HL-60 (cell line): ENCODE data around the gene ANXA11.
"Not testable (repeated sequence)": the region's sequence is repeated elsewhere in the genome, so short reads cannot be mapped to it uniquely, and the experiment has no call there.

Experiments used
- DNase-seq, 2 experiments: peaks; one replicate each; pipeline ENCODE4 v3.0.0-alpha.2; 2010 to 2020; ENCODE audit warnings: low read depth in 1 of 2, low spot score in 1 of 2
- H3K27ac ChIP-seq: fragments of 250-450 bp; sonication (Bioruptor Pico); replicated peaks from 2 replicates; pipeline ENCODE4 v1.5.1; 2020; ENCODE audit warnings: mild to moderate bottlenecking, moderate library complexity
- H3K27me3 ChIP-seq: fragments of 250-450 bp; sonication (Bioruptor Pico); 2 replicates; pipeline ENCODE4 v1.5.1; 2021; ENCODE audit warnings: mild to moderate bottlenecking, moderate library complexity; ENCODE audit not compliant: insufficient read depth, poor library complexity, severe bottlenecking
- H3K4me3 ChIP-seq: replicated peaks from 2 replicates; pipeline ENCODE4 v1.5.1; 2011; ENCODE audit warnings: mild to moderate bottlenecking, control low read depth, low read length; ENCODE audit not compliant: insufficient read depth
- POLR2AphosphoS5 ChIP-seq: IDR thresholded peaks from 2 replicates; pipeline ENCODE4 v1.6.1; 2012; ENCODE audit warnings: low read depth
- SPI1 ChIP-seq: IDR thresholded peaks from 2 replicates; pipeline ENCODE4 v1.6.1; 2012; ENCODE audit warnings: low read depth, mild to moderate bottlenecking, borderline replicate concordance
- TF ChIP-seq, protein P1 (sequence below): IDR thresholded peaks from 2 replicates; pipeline ENCODE4 v1.6.1; 2012; ENCODE audit warnings: low read depth; ENCODE audit not compliant: insufficient replicate concordance
- TF ChIP-seq, protein P2 (sequence below): IDR thresholded peaks from one replicate; pipeline ENCODE4 v1.5.1; 2011; ENCODE audit warnings: low read length, control low read depth, inconsistent platforms; ENCODE audit not compliant: insufficient read depth

ANXA11 gene

DNA sequence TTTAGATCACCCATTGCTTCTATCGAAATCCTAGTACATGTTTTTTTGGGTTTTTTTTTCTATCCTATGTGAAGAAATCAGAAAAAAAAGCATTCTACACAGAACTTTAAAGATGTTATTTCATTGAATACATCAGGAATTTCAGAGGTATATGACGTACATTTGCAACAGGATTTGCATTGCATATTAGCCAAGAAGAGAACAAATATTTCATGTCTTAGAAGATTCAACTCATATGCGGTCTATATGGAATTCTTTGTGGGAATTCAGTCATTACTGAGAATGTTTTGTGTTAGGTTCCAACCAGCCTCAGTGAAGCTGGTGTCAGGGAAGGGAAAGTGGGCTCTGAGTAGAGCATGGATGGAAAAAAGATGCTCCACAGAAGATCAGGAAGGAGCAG, 39.0 kb upstream of the ANXA11 start:
- not testable (repeated sequence) for H3K4me3 ChIP-seq, H3K27ac ChIP-seq, DNase-seq, H3K27me3 ChIP-seq

DNA sequence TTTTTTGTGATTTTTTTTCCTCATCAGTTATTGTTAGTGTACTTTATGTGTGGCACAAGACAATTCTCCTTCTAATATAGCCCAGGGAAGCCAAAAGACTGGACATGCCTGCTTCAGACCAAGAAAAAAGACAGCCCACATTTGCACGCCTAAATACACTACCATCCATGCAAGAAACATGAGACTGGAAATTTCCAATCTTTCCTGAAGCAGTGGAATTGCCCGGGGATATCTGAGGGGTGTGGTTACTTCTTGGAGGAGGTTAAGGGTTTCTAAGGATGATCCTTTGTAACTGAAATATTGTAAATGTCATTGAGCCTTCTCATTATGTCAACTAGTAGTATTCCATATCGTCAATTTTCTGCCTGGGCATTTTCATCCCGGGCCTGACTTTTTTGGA, 37.0 kb upstream of the ANXA11 start:
- not testable (repeated sequence) for H3K27me3 ChIP-seq, H3K27ac ChIP-seq, DNase-seq, H3K4me3 ChIP-seq

DNA sequence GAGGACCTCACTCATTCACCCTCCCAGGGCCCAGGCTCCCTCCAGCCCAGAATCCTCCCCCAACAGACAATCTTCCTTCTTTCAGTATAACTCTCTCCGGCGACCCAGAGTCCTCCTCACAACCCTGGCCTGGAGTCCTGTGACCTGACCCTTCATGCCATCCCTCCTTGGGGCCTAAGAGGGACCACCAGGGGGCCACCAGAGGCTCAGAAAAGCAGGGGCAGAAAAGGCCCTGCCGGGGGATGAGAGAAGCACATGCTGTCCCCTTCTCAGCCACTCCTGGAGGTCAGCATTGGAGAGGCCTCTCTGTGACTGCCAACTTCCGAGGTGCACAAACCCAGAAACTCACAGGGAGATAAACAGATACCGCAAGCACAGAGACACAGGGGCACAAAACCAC, 31.1 kb upstream of the ANXA11 start:
- DNase-seq, H3K27me3 ChIP-seq, H3K4me3 ChIP-seq, H3K27ac ChIP-seq: not testable (repeated sequence)

DNA sequence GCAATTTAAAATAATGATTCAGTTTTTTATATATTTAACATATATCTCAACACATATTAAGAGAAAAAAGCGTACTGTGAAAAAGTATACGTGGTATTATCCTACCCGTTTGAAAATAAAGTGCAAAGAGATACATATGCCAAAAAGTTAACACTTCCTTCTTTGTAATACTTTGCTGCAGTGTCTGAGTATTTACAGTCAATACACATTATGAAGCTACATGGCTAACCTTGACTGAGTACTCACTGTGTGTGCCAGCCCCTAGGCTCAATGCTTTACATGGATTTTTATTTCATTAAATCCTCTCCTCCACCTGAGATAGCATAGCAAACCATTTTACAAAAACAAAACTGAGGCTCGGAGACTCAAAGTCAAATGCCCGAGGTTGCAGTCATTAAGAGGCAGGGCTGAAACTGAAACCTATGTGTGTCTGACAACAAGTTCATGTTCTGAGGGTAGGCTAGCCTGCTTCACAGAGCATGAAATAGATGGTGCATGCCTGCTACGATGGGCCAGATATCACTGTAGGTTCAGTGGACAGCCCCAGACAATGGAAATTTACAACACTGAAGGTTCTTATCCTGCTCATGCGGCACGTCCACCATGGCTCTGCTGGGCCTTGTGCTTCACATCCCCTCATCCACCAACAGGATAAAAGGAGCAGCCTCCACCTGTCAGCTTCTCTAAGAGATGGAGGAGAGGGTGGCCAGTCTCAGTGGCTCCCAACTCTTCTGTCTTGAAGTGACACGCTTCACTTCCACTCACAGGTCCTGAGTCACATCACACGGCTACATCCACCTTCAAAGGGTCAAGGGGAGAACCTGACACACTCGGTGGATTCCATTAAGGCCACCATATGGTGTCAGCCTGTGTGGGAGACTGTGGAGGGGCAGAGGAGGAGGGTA, 29.2 kb upstream of the ANXA11 start:
- H3K27me3 ChIP-seq, H3K27ac ChIP-seq, H3K4me3 ChIP-seq, DNase-seq: not testable (repeated sequence)

DNA sequence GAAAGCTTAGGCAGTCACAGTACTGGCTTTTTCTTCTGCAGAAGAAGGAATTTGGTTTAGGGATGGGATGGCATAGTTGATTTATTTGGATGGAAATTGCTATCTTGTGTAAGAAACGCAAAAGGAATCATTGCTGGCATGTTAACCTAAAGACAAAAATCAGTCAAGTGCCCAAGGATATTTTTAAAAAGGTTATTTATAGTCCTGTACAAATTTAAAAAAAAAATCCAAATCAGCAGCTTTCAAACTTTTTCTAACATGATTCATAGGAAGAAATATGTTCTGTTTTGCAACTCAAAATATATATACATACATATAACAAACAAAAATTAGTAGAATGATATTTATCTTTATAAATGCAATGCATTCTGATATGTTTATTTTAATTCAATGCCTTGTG, 28.5 kb upstream of the ANXA11 start:
- not testable (repeated sequence) for H3K4me3 ChIP-seq, H3K27me3 ChIP-seq, DNase-seq, H3K27ac ChIP-seq

DNA sequence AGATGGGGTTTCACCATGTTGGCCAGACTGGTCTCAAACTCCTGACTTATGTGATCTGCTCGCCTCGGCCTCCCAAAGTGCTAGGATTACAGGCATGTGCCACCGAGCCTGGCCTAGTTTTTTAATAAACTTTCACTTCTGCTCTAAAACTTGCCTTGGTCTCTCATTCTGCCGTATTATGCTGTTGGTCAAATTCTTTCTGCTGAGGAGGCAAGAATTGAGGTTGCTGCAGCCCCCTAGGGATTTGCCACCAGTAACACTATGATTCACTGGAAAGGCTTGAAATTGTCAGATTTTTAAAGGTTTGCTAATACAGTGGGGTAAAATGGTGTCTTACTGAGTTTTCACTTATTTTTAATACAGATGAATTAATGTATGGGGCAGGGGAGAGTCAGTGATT, 21.4 kb upstream of the ANXA11 start:
- not testable (repeated sequence) for DNase-seq, H3K4me3 ChIP-seq, H3K27ac ChIP-seq

DNA sequence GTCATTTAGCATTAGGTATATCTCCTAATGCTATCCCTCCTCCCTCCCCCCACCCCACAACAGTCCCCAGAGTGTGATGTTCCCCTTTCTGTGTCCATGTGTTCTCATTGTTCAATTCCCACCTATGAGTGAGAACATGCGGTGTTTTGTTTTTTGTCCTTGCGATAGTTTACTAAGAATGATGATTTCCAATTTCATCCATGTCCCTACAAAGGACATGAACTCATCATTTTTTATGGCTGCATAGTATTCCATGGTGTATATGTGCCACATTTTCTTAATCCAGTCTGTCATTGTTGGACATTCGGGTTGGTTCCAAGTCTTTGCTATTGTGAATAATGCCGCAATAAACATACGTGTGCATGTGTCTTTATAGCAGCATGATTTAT, 17.7 kb upstream of the ANXA11 start:
- not testable (repeated sequence) for DNase-seq, H3K27me3 ChIP-seq, H3K4me3 ChIP-seq, H3K27ac ChIP-seq

More for the DNA sequence above, 21.4 kb upstream of the ANXA11 start:
- not testable (repeated sequence) for H3K27me3 ChIP-seq

DNA sequence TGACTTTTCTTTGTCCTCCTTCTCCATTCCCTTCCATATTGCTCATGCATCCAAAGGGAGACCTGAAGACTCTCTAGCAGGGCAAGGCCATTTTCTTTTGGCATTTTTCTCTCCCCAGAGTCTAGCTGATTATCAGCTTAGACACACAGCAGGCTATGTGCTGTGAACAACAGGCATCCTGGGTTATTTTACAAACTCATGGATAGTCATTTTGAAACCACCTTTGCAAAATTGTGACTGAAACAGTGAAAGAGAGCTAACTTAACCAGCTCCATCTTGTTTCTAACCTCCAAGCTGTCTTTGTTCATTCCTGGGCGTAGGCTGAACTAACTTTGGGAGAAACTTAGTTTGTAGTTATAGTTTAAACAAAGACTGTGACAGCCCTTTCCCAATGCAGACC, 13.5 kb upstream of the ANXA11 start:
- not testable (repeated sequence) for H3K4me3 ChIP-seq, H3K27me3 ChIP-seq, H3K27ac ChIP-seq, DNase-seq

DNA sequence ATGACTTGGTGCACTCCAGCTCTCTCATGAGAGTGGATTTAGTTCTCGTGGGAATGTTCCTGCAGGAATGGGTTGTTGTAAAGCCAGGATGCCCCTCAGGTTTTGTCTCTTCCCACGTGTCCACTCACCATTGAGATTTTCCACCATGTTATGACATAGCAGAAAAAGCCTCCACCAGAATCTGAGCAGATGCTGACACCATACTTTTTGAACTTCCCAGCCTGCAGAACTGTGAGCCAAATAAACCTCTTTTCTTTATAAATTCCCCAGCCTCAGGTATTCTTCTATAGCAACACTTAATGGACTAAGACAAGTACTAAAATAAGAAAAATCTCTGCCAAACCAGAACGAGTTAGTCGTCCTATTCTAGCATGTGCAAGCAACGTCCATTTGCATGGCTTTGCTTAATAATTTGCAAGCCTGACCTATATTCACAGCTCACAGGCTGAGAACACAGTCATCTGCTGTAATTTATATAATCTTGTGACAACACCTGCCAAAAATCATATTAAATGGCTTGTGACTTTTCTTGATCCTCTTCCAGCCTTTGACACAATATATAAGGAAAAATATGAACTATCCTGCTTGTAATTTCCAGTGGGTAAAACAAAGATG, 9.1 kb upstream of the ANXA11 start:
- H3K4me3 ChIP-seq, H3K27ac ChIP-seq, DNase-seq, H3K27me3 ChIP-seq: not testable (repeated sequence)

DNA sequence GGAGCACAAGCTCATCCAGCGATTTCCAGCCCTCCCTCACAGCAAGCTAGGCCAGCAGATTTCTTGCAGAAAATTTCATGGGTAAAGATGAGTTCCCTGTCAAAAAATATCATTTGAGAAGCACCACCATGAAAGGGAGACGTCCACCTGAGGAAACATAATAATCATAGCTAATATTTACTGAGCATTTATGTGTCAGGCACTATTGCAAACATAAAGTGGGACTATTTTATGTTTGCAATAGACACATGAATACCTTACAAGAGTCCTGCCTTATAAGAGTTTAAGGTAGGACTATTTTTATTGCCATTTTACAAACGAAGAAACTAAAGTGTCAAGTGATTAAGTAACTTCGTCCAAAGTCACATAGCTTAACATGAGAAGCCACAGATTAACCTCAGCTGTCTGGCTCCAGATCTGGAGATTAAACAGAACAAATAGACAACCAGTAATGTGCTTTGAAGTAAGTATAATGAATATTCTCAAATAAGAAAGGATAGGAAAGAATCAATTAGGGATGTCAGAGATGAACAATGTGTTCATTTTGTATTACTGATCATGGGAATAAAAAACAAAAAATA, 7.3 kb upstream of the ANXA11 start:
- H3K27ac ChIP-seq, DNase-seq: not testable (repeated sequence)

DNA sequence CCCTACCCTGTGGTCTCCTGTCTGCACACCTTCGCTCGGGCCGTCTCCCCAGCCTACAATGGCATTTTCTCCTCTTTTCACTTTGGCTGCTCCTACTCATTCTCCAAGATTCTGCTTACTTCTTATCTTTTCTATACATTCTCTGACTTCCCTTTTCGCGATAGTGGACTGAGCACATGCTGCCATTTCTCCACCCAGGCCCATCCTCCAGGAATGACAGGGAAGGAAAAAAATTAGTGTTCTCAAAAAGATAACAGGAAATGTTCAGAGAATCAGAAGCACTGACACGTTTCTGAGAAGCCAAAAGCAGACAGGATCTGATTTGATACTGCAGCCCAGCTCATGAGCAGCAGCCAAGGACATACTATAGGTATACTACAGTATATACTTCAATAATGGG, 6.4 kb upstream of the ANXA11 start:
- H3K27me3 ChIP-seq, result no peaks in the 10 kb centered on the region
- DNase-seq, result no peak
- no peak overlapping the region for H3K4me3 ChIP-seq
- TF ChIP-seq, protein P1, sequence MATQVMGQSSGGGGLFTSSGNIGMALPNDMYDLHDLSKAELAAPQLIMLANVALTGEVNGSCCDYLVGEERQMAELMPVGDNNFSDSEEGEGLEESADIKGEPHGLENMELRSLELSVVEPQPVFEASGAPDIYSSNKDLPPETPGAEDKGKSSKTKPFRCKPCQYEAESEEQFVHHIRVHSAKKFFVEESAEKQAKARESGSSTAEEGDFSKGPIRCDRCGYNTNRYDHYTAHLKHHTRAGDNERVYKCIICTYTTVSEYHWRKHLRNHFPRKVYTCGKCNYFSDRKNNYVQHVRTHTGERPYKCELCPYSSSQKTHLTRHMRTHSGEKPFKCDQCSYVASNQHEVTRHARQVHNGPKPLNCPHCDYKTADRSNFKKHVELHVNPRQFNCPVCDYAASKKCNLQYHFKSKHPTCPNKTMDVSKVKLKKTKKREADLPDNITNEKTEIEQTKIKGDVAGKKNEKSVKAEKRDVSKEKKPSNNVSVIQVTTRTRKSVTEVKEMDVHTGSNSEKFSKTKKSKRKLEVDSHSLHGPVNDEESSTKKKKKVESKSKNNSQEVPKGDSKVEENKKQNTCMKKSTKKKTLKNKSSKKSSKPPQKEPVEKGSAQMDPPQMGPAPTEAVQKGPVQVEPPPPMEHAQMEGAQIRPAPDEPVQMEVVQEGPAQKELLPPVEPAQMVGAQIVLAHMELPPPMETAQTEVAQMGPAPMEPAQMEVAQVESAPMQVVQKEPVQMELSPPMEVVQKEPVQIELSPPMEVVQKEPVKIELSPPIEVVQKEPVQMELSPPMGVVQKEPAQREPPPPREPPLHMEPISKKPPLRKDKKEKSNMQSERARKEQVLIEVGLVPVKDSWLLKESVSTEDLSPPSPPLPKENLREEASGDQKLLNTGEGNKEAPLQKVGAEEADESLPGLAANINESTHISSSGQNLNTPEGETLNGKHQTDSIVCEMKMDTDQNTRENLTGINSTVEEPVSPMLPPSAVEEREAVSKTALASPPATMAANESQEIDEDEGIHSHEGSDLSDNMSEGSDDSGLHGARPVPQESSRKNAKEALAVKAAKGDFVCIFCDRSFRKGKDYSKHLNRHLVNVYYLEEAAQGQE, result no peak
- TF ChIP-seq, protein P2, sequence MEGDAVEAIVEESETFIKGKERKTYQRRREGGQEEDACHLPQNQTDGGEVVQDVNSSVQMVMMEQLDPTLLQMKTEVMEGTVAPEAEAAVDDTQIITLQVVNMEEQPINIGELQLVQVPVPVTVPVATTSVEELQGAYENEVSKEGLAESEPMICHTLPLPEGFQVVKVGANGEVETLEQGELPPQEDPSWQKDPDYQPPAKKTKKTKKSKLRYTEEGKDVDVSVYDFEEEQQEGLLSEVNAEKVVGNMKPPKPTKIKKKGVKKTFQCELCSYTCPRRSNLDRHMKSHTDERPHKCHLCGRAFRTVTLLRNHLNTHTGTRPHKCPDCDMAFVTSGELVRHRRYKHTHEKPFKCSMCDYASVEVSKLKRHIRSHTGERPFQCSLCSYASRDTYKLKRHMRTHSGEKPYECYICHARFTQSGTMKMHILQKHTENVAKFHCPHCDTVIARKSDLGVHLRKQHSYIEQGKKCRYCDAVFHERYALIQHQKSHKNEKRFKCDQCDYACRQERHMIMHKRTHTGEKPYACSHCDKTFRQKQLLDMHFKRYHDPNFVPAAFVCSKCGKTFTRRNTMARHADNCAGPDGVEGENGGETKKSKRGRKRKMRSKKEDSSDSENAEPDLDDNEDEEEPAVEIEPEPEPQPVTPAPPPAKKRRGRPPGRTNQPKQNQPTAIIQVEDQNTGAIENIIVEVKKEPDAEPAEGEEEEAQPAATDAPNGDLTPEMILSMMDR, result no peak
- TF ChIP-seq POLR2AphosphoS5 (no peak), SPI1 (peak; percentile 60; the same call in 1 of the 2 replicates)
- no peak overlapping the region for H3K27ac ChIP-seq

More for the DNA sequence above, 7.3 kb upstream of the ANXA11 start:
- not testable (repeated sequence) for H3K27me3 ChIP-seq, H3K4me3 ChIP-seq
